ENCODE results near the gene ERP27.

Gene ERP27

DNA sequence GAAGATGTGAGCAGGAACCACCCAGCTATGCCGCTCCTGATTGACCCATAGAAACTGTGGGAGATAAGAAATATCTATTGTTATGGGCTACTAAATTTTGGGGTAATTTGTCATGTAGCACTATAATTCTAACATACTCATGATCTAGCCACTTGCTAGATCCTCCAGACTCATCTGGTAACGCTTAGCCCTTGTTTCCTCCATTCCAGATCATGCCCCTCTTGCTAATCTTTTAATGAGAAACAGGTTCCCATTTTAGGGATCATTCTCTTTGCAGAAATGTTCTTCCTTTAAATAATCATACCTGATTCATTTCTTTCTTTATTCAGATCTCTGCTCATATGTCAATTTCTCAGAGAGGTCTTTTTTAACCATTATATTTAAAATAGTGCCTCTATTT lies 26.9 kb upstream of the ERP27 start:
- Histone ChIP-seq H4K20me1 (ENCODE audit: insufficient read depth, low read length) (no peaks in the 10 kb centered on the region), H3K9ac (ENCODE audit: low read length) (no peak overlapping the region), H3K27ac (ENCODE audit: low read depth, low read length, poor library complexity, severe bottlenecking) (no peak overlapping the region), H3K27me3 (ENCODE audit: insufficient read depth, low read length) (no peaks in the 10 kb centered on the region), H3K36me3 (ENCODE audit: insufficient read depth, low read length) (no peaks in the 10 kb centered on the region), H3K9me3 (ENCODE audit: low read length) (no peaks in the 10 kb centered on the region), H2AFZ (ENCODE audit: low read length) (no peak overlapping the region), H3K4me1 (ENCODE audit: insufficient read depth, low read length, severe bottlenecking) (peaks cover 22% of the 10 kb centered on the region), H3K4me3 (ENCODE audit: low read depth, low read length, poor library complexity, severe bottlenecking) (no peak overlapping the region), H3F3A (ENCODE audit: insufficient read depth, low read length) (0 out of 2 replicates have a peak, but pooled peaks cover 4% of the 10 kb centered on the region), H3K9me2 (ENCODE audit: low read depth, low read length) (no peaks in the 10 kb centered on the region), H3K4me2 (ENCODE audit: low read length) (no peak overlapping the region), H3K79me2 (ENCODE audit: insufficient read depth, low read length) (peaks cover 11% of the 10 kb centered on the region)
- TF ChIP-seq EZH2 (IDR thresholded peaks at IDR 0.05; ENCODE audit: borderline replicate concordance, low read length) = no peak
- TF ChIP-seq, protein P1, sequence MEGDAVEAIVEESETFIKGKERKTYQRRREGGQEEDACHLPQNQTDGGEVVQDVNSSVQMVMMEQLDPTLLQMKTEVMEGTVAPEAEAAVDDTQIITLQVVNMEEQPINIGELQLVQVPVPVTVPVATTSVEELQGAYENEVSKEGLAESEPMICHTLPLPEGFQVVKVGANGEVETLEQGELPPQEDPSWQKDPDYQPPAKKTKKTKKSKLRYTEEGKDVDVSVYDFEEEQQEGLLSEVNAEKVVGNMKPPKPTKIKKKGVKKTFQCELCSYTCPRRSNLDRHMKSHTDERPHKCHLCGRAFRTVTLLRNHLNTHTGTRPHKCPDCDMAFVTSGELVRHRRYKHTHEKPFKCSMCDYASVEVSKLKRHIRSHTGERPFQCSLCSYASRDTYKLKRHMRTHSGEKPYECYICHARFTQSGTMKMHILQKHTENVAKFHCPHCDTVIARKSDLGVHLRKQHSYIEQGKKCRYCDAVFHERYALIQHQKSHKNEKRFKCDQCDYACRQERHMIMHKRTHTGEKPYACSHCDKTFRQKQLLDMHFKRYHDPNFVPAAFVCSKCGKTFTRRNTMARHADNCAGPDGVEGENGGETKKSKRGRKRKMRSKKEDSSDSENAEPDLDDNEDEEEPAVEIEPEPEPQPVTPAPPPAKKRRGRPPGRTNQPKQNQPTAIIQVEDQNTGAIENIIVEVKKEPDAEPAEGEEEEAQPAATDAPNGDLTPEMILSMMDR (IDR thresholded peaks at IDR 0.05; ENCODE audit: low read length) = no peak

DNA sequence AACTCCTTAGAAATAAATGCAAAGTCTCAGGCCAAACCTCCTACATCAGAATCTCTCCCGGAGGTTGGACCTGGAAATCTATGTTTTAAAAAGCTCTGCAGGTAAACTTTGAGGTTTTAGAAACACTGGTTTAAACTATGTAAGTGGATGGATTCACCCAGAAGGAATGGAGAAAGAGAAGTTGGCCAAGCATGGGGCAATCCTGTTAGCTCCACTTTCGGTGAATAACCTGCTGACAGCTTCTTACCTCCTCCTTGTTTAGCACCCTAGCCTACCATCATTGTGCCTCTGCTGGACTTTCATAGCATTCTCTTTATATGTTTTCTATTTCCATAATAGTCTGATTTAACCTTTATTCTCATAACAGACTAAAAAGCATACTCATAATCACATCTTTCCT lies 26.1 kb upstream of the ERP27 start:
- H3K9ac ChIP-seq (ENCODE audit: low read length) = no peak overlapping the region

DNA sequence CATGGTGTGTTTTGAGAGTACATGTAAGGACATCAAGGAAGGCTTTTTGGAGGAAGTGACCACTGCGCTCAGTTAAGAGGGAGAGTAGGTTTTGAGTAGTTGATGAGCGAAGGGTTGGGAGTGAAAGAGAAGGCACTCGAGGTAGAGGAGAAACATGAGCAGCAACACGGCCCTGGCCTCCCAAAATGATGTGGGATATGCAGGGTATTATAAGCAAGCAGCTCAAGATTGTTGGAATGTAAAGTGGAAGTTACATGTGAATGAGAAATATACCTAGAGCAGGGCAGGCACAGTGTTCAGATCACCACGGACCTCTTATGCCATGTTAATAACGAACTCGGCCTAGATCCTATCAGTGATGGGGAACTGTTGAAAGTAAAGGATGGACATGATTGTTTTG lies 25.2 kb upstream of the ERP27 start:
- H3K4me1 ChIP-seq (ENCODE audit: insufficient read depth, low read length, severe bottlenecking) = peaks cover 39% of the 10 kb centered on the region
- TF ChIP-seq EZH2 (IDR thresholded peaks at IDR 0.05; ENCODE audit: borderline replicate concordance, low read length) = no peak
- TF ChIP-seq, protein P1 (IDR thresholded peaks at IDR 0.05; ENCODE audit: low read length) = no peak
- H3K9me3 ChIP-seq (ENCODE audit: low read length) = no peaks in the 10 kb centered on the region
- no peak overlapping the region for H3K4me3 ChIP-seq (ENCODE audit: low read depth, low read length, poor library complexity, severe bottlenecking)
- no peaks in the 10 kb centered on the region for H3K27me3 ChIP-seq (ENCODE audit: insufficient read depth, low read length)
- H3F3A ChIP-seq (ENCODE audit: insufficient read depth, low read length) = 0 out of 2 replicates have a peak, but pooled peaks cover 4% of the 10 kb centered on the region
- H3K79me2 ChIP-seq (ENCODE audit: insufficient read depth, low read length) = peaks cover 28% of the 10 kb centered on the region
- H3K9ac ChIP-seq (ENCODE audit: low read length) = no peak overlapping the region
- H3K9me2 ChIP-seq (ENCODE audit: low read depth, low read length) = no peaks in the 10 kb centered on the region
- no peaks in the 10 kb centered on the region for H4K20me1 ChIP-seq (ENCODE audit: insufficient read depth, low read length)
- H2AFZ ChIP-seq (ENCODE audit: low read length) = no peak overlapping the region
- H3K27ac ChIP-seq (ENCODE audit: low read depth, low read length, poor library complexity, severe bottlenecking) = peak overlapping the region; percentile 97
- H3K36me3 ChIP-seq (ENCODE audit: insufficient read depth, low read length) = peaks cover 16% of the 10 kb centered on the region; the same call in 1 of the 2 replicates
- no peak overlapping the region; the same call in 1 of the 2 replicates for H3K4me2 ChIP-seq (ENCODE audit: low read length)

More for the DNA sequence above, 26.1 kb upstream of the ERP27 start:
- Histone ChIP-seq H3K9me3 (ENCODE audit: low read length) (no peaks in the 10 kb centered on the region), H3K9me2 (ENCODE audit: low read depth, low read length) (no peaks in the 10 kb centered on the region), H3F3A (ENCODE audit: insufficient read depth, low read length) (0 out of 2 replicates have a peak, but pooled peaks cover 4% of the 10 kb centered on the region), H3K4me3 (ENCODE audit: low read depth, low read length, poor library complexity, severe bottlenecking) (no peak overlapping the region), H3K36me3 (ENCODE audit: insufficient read depth, low read length) (peaks cover 8% of the 10 kb centered on the region; the same call in 1 of the 2 replicates), H3K4me2 (ENCODE audit: low read length) (no peak overlapping the region), H4K20me1 (ENCODE audit: insufficient read depth, low read length) (no peaks in the 10 kb centered on the region), H3K27ac (ENCODE audit: low read depth, low read length, poor library complexity, severe bottlenecking) (no peak overlapping the region), H2AFZ (ENCODE audit: low read length) (no peak overlapping the region), H3K27me3 (ENCODE audit: insufficient read depth, low read length) (no peaks in the 10 kb centered on the region), H3K79me2 (ENCODE audit: insufficient read depth, low read length) (peaks cover 20% of the 10 kb centered on the region), H3K4me1 (ENCODE audit: insufficient read depth, low read length, severe bottlenecking) (peaks cover 30% of the 10 kb centered on the region)
- TF ChIP-seq EZH2 (IDR thresholded peaks at IDR 0.05; ENCODE audit: borderline replicate concordance, low read length) = no peak
- TF ChIP-seq, protein P1 (IDR thresholded peaks at IDR 0.05; ENCODE audit: low read length) = no peak

Measured in OCI-LY1 (cell line).